IPS-18c (cell line): ENCODE data around the gene BCL6B.
"Not testable (repeated sequence)": the region's sequence is repeated elsewhere in the genome, so short reads cannot be mapped to it uniquely, and the experiment has no call there.

Source experiments
- H3K4me3 ChIP-seq: 2 replicates; pipeline ENCODE4 v1.7.0; 2013; ENCODE audit warnings: low read depth, mild to moderate bottlenecking, low read length, moderate library complexity; ENCODE audit not compliant: insufficient read depth
- H3K9me3 ChIP-seq: one replicate; pipeline ENCODE4 v1.6.1; 2013; ENCODE audit warnings: mild to moderate bottlenecking, low read length, moderate library complexity; ENCODE audit not compliant: control insufficient read depth, insufficient read depth

The BCL6B gene

DNA sequence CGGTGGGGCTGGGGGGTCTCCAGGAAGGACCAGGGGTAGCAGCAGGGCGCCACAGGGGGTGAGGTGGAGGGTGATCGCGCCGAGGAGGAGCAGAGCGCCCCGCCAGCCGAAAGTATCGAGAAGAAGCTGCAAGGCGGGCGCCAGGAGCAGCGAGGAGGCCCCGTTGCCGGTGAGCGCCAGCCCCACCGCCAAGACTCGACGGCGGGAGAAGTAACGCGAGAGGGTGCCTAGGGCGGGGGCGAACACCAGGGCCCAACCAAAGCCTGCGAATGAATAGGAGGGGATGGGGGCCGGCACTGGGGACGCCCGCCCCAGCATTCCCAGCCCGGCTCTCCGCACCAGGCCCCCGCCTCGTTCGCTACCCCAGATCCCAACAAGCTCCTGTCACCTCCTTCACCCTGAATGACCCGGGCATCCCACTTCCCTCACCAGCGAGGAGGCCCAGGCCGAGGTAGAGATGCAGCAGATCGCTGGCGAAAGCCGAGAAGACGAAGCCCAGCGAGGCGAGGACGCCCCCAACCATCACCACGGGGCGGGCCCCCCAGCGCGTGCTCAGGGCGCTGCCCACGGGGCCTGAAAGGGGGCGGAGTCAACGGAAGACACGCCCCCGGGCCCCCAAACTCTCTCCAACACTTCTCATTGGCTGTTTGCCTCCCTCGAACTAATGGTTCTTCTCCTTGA lies 19.8 kb downstream of the BCL6B start:
- Histone ChIP-seq H3K4me3 (peak overlapping the region; percentile 59), H3K9me3 (peaks cover 3% of the 10 kb centered on the region)

DNA sequence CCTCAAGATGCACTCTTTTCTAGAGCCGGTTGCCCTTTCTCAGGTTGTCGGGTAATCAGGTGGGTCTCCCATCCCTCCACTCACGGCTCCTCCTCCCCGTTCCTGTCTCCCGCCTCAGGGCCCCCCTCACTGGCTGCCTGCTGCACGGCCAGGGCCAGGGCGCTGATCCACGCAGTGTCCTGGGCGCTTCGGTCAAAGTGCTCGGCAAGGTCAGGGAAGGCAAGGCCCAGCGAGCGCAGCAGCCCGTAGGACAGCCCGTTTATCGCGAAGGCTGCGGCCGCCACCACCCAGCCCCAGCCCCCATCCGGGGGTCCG lies 20.3 kb downstream of the BCL6B start:
- H3K4me3 ChIP-seq: peak overlapping the region; percentile 59
- peaks cover 3% of the 10 kb centered on the region for H3K9me3 ChIP-seq

GRCh38 chr17:7043497-7044198 lies 20.8 kb downstream of the BCL6B start, which contains the start of gene SLC16A11:
Gene SLC16A11 (minus strand): TSS chr17:7044092. CDS start chr17:7043513, 579 bp downstream.
- Histone ChIP-seq H3K4me3 (peak within 1 kb of the TSS; percentile 59), H3K9me3 (peaks cover 3% of the 10 kb centered on the region)

- peaks cover 3% of the 10 kb centered on the region for H3K9me3 ChIP-seq
- H3K4me3 ChIP-seq: no peak overlapping the region; the same call in 1 of the 2 replicates
These were observed 22.8 kb downstream of the BCL6B start for GRCh38 chr17:7045492-7046126.

DNA sequence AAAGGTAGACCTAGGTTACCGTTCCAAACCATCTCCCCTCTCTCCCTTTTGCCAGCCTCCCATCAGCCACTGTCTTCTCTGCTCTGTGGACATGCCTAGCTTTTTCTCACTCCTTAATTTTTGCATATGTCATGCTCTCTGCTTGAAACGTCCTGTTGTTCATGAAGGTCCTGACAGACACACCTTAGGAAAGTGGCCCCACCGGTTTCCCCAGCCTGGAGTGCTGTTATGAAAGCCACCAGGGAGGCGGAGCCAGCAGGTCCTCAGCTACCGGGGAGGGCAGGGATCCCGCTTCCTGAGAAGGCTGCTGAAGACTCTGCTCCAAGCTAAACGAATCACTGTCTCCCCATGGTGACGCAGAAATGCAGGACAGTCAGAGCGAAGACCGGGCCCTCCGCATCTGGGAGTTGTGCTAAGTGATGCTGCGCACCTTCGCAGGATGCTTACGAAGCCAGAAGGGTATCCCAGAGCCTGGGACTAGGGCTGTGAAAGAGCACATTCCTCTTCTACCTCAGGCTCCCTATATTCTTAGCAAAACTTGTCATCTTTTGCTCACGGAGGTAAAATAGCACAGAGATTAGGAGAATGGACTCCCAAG lies 23.4 kb downstream of the BCL6B start:
- Histone ChIP-seq H3K4me3 (peak overlapping the region; percentile 16; the same call in 1 of the 2 replicates), H3K9me3 (peaks cover 3% of the 10 kb centered on the region)

DNA sequence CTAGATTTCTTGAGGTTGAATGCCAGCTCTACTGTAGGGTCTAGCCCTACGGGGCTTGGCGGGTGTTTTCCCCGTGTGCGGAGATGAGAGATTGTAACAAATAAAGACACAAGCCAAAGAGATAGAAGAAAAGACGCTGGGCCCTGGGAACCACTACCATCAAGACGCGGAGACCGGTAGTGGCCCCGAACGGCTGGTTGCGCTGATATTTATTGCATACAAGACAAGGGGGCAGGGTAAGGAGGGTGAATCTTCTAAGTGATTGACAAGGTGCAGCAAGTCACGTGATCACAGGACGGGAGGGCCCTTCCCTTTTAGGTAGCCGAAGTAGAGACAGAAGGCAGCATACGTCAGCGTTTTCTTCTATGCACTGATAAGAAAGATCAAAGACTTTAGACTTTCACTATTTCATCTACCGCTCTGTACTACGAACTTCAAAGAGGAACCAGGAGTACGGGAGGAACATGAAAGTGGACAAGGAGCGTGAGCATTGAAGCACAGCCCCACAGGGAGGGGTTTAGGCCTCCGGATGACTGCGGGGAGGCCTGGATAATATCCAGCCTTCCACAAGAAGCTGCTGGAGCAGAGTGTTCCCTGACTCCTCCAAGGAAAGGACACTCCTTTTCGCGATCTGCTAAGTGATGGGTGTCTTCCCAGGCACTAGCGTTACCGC lies 24.0 kb downstream of the BCL6B start:
- H3K9me3 ChIP-seq: not testable (repeated sequence)
- H3K4me3 ChIP-seq: peak overlapping the region; percentile 16; the same call in 1 of the 2 replicates

DNA sequence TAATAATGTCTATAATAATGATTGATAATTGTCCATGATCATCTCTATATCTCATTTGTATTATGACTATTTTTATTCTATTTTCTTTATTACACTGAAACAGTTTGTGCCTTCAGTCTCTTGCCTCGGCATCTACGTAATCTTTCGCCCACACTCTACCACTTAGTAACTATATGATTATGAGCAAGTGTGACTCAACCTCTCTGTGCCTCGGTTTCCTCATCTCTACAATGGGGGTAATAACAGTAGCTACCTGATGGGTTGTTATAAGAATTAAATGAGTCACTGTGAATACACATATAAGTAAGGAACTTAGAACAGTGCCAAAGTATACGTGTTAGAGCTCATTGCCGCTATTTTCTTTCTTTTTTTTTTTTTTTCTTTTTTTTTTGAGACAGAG lies 24.7 kb downstream of the BCL6B start:
- H3K4me3 ChIP-seq: no peak overlapping the region
- peaks cover 3% of the 10 kb centered on the region for H3K9me3 ChIP-seq

DNA sequence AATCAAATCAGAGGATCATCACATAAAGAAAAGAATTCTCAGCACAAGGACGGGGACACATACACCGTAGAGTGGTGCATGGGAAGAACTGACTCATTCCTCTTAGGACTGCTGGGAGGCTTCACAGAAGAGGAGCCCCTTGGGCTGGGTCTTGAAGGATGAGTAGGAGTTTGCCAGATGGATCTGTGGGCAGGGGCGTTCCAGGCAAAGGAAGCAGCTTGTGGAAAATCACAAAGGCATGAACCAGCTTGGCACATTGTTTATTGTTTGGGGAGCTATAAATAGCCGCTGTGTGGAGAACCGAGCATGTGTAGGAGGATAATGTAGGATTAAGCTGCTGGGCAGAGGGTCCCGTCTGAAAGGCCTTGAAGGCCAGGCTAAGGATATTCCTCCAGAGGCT lies 26.1 kb downstream of the BCL6B start:
- H3K9me3 ChIP-seq: no peaks in the 10 kb centered on the region
- H3K4me3 ChIP-seq: no peak overlapping the region

DNA sequence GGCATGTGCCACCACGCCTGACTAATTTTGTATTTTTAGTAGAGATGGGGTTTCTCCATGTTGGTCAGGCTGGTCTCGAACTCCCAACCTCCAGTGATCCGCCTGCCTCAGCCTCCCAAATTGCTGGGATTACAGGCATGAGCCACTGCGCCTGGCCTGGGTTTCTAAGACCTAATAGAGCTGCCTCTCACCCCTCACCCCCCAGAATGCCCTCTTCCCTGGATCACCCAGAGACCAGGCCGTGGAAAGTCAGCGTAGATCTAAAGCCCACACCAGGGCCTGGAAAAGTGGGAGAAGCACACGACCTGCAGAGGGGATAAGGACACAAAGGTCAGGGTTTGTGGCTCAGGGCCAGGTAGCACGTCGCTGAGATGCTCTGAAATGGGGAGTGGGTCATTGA lies 27.7 kb downstream of the BCL6B start:
- not testable (repeated sequence) for H3K4me3 ChIP-seq, H3K9me3 ChIP-seq

DNA sequence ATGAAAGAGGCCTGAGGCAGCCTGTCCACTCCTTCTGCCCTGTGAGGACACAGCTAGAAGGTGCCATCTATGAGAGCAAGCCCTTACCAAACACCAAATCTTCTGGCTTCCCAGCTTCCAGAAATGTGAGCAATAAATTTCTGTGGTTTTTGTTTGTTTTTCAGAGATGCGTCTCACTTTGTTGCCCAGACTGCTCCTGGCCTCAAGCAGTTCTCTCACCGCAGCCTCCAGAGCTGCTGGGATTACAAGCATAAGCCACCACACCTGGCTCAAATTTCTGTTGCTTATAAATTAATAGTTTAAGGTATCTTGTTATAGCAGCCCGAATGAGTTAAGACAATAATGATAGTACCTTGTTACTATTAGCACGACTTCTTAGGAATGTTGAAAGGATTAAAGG lies 33.5 kb downstream of the BCL6B start:
- H3K4me3 ChIP-seq: no peak overlapping the region
- H3K9me3 ChIP-seq: no peaks in the 10 kb centered on the region

DNA sequence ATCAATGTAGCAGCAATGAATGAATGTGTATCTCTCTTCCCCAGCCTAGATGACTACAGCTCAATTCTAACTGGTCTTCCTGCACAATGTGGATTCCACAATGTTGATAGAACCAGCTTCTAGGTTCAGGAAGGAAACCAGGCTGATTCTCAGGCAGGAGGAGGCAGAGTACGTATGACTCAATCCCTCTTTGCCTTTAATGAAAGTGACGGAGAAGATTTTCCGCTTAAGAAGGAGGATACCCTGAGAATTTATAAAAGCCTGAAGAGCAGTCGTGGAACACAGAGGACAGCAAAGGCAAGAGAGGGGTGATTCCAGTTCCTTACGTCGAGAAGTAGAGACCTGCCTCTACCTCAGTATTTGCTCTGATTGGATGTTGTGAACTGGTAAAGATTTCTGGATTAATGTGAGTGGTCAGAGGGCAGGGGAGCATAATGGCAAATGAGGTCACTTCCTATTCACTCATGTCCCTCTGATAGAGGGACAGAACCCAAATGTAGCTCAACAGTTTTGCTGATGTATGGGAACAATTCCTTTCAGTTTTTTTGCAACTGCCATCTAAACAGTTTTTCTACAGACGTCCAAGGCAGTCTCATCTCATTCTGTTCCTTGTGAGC lies 36.1 kb downstream of the BCL6B start:
- no peaks in the 10 kb centered on the region for H3K9me3 ChIP-seq
- H3K4me3 ChIP-seq: no peak overlapping the region

- H3K9me3 ChIP-seq: no peaks in the 10 kb centered on the region
- no peak overlapping the region for H3K4me3 ChIP-seq
These were observed 37.5 kb downstream of the BCL6B start for GRCh38 chr17:7060165-7060891.

GRCh38 chr17:7063518-7064094 lies 40.8 kb downstream of the BCL6B start:
- Histone ChIP-seq H3K4me3 (no peak overlapping the region), H3K9me3 (peaks cover 5% of the 10 kb centered on the region)

- peaks cover 5% of the 10 kb centered on the region for H3K9me3 ChIP-seq
- H3K4me3 ChIP-seq: no peak overlapping the region
These were observed 41.4 kb downstream of the BCL6B start for GRCh38 chr17:7064261-7064660.

- H3K9me3 ChIP-seq: peaks cover 5% of the 10 kb centered on the region
- no peak overlapping the region for H3K4me3 ChIP-seq
These were observed 44.3 kb downstream of the BCL6B start for GRCh38 chr17:7067198-7067597.

GRCh38 chr17:7068268-7068667 lies 45.4 kb downstream of the BCL6B start:
- H3K4me3 ChIP-seq: no peak overlapping the region
- H3K9me3 ChIP-seq: peaks cover 5% of the 10 kb centered on the region
